HCT116 (cell line): ENCODE measurements around the gene MYRFL.

Source experiments
- EZH2 ChIP-seq: fragments of 200-600 bp; sonication (generic); IDR thresholded peaks from 2 replicates; pipeline ENCODE4 v1.6.1; 2017; ENCODE audit warnings: antibody characterized with exemption, mixed run types
- EZH2phosphoT487 ChIP-seq: fragments of 200-600 bp; IDR thresholded peaks from 2 replicates; pipeline ENCODE4 v1.6.1; 2018; ENCODE audit warnings: antibody characterized with exemption, borderline replicate concordance
- POLR2A ChIP-seq: IDR thresholded peaks from 2 replicates; pipeline ENCODE4 v1.7.0; 2011; ENCODE audit warnings: borderline replicate concordance; ENCODE audit not compliant: insufficient read depth, insufficient read length; ENCODE audit errors: extremely low read depth
- POLR2AphosphoS5 ChIP-seq: IDR thresholded peaks from 2 replicates; pipeline ENCODE4 v1.6.1; 2011; ENCODE audit warnings: mild to moderate bottlenecking, low read depth, low read length, moderate library complexity
- RAD21 ChIP-seq: IDR thresholded peaks from 2 replicates; pipeline ENCODE4 v1.6.1; 2012; ENCODE audit warnings: low read depth, mild to moderate bottlenecking
- SIN3A ChIP-seq: IDR thresholded peaks from 2 replicates; pipeline ENCODE4 v1.6.1; 2012; ENCODE audit warnings: low read depth
- SP1 ChIP-seq: IDR thresholded peaks from 2 replicates; pipeline ENCODE4 v1.6.1; 2012; ENCODE audit warnings: low read depth
- TF ChIP-seq, protein P1 (sequence below): IDR thresholded peaks from 2 replicates; pipeline ENCODE4 v1.6.1; 2012
- TF ChIP-seq, protein P2 (sequence below): IDR thresholded peaks from 2 replicates; pipeline ENCODE4 v1.6.1; 2012
- TF ChIP-seq, protein P3 (sequence below), 3 experiments: fragments of 200-600 bp in 1 of 3; sonication (generic) in 1 of 3; IDR thresholded peaks in 2 of 3; conservative IDR thresholded peaks in 1 of 3; 2 replicates each; pipeline ENCODE4 v1.5.1; 2012 to 2017; ENCODE audit warnings: low read depth in 2 of 3, low read length in 2 of 3, antibody characterized with exemption in 1 of 3, borderline replicate concordance in 1 of 3, control low read depth in 1 of 3, mild to moderate bottlenecking in 1 of 3, mixed read lengths in 1 of 3, mixed run types in 1 of 3, moderate library complexity in 1 of 3; ENCODE audit not compliant: insufficient read depth in 1 of 3
- TF ChIP-seq, protein P4 (sequence below): IDR thresholded peaks from 2 replicates; pipeline ENCODE4 v1.6.1; 2011; ENCODE audit warnings: mild to moderate bottlenecking, low read length, moderate library complexity; ENCODE audit not compliant: insufficient replicate concordance; ENCODE audit errors: extremely low read depth

DNA sequence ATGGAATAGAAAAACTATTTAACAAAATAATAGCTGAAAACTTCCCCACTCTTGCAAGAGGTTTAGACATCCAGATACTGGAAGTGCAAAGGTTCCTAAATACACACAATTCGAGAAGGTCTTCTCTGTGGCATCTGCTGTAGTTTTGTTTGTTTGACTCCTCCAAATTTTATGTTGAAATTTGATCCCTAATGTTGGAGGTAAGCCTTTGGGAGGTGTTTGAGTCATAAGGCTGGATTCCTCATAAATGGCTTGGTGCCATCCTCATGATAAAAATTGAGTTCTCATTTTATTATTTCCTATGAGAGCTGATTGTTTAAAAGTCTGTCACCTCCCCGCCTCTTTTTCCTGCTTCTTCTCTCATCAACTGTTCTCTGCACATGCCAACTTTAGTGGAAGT is 182.7 kb downstream of the MYRFL start:
- TF ChIP-seq, protein P1, sequence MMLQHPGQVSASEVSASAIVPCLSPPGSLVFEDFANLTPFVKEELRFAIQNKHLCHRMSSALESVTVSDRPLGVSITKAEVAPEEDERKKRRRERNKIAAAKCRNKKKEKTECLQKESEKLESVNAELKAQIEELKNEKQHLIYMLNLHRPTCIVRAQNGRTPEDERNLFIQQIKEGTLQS = no peak
- TF ChIP-seq, protein P2, sequence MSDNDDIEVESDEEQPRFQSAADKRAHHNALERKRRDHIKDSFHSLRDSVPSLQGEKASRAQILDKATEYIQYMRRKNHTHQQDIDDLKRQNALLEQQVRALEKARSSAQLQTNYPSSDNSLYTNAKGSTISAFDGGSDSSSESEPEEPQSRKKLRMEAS = no peak
- TF ChIP-seq EZH2 (no peak), EZH2phosphoT487 (no peak), SP1 (no peak), SIN3A (no peak), POLR2AphosphoS5 (no peak), POLR2A (no peak), RAD21 (no peak)
- TF ChIP-seq, protein P3, sequence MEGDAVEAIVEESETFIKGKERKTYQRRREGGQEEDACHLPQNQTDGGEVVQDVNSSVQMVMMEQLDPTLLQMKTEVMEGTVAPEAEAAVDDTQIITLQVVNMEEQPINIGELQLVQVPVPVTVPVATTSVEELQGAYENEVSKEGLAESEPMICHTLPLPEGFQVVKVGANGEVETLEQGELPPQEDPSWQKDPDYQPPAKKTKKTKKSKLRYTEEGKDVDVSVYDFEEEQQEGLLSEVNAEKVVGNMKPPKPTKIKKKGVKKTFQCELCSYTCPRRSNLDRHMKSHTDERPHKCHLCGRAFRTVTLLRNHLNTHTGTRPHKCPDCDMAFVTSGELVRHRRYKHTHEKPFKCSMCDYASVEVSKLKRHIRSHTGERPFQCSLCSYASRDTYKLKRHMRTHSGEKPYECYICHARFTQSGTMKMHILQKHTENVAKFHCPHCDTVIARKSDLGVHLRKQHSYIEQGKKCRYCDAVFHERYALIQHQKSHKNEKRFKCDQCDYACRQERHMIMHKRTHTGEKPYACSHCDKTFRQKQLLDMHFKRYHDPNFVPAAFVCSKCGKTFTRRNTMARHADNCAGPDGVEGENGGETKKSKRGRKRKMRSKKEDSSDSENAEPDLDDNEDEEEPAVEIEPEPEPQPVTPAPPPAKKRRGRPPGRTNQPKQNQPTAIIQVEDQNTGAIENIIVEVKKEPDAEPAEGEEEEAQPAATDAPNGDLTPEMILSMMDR (IDR thresholded peaks at IDR 0.05 in 2 of 3, conservative IDR thresholded peaks at IDR 0.05 in 1 of 3; ENCODE audit: borderline replicate concordance in 1 of 3, insufficient read depth in 1 of 3, low read depth in 2 of 3, low read length in 2 of 3) = no peak
- TF ChIP-seq, protein P4, sequence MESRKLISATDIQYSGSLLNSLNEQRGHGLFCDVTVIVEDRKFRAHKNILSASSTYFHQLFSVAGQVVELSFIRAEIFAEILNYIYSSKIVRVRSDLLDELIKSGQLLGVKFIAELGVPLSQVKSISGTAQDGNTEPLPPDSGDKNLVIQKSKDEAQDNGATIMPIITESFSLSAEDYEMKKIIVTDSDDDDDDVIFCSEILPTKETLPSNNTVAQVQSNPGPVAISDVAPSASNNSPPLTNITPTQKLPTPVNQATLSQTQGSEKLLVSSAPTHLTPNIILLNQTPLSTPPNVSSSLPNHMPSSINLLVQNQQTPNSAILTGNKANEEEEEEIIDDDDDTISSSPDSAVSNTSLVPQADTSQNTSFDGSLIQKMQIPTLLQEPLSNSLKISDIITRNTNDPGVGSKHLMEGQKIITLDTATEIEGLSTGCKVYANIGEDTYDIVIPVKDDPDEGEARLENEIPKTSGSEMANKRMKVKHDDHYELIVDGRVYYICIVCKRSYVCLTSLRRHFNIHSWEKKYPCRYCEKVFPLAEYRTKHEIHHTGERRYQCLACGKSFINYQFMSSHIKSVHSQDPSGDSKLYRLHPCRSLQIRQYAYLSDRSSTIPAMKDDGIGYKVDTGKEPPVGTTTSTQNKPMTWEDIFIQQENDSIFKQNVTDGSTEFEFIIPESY = no peak
